ENCODE data around the gene SPIB. TPM values are rescaled to one million over a fixed set of nuclear protein-coding genes. Genes with fewer than 3 reads are reported as not detected.
A peak's percentile ranks its signal among the peaks of the same experiment; 100 is the strongest.

The SPIB gene
- total RNA-seq, 1 experiment from 2014 or later = 0.10 TPM

- no peak for DNase-seq (ENCODE audit: low spot score)
Measured at GRCh38 chr19:50419022-50419579, 363 bp downstream of the SPIB start.

GRCh38 chr19:50419580-50420035 is 870 bp downstream of the SPIB start:
- no peak for DNase-seq (ENCODE audit: low spot score)

- DNase-seq (ENCODE audit: low spot score) = no peak
Measured at GRCh38 chr19:50420127-50420526, 1.4 kb downstream of the SPIB start.

GRCh38 chr19:50420808-50421207 is 2.1 kb downstream of the SPIB start:
- DNase-seq (ENCODE audit: low spot score) = no peak

GRCh38 chr19:50422397-50423278 is 3.9 kb downstream of the SPIB start:
- DNase-seq (ENCODE audit: low spot score) = no peak

GRCh38 chr19:50423279-50424113 is 4.8 kb downstream of the SPIB start:
- DNase-seq (ENCODE audit: low spot score) = no peak

- no peak for DNase-seq (ENCODE audit: low spot score)
Measured at GRCh38 chr19:50425581-50425980, 6.8 kb downstream of the SPIB start.

GRCh38 chr19:50427318-50427925 is 8.7 kb downstream of the SPIB start:
- DNase-seq (ENCODE audit: low spot score) = no peak

- no peak for DNase-seq (ENCODE audit: low spot score)
Measured at GRCh38 chr19:50427997-50428425, 9.3 kb downstream of the SPIB start.

GRCh38 chr19:50428772-50429463 is 10.2 kb downstream of the SPIB start:
- DNase-seq (ENCODE audit: low spot score) = no peak

- DNase-seq (ENCODE audit: low spot score) = no peak
Measured at GRCh38 chr19:50430888-50431342, 12.2 kb downstream of the SPIB start.

GRCh38 chr19:50431343-50432220 is 12.8 kb downstream of the SPIB start:
- DNase-seq (ENCODE audit: low spot score) = peak; percentile 86

GRCh38 chr19:50432221-50433028 is 13.7 kb downstream of the SPIB start, which contains the start of gene MYBPC2:
TSS of gene MYBPC2 (plus strand) at chr19:50432892. CDS start at chr19:50432954, 62 bp downstream.
- DNase-seq (ENCODE audit: low spot score) = no peak

- DNase-seq (ENCODE audit: low spot score) = no peak
Measured at GRCh38 chr19:50433201-50434180, 14.8 kb downstream of the SPIB start.

GRCh38 chr19:50434525-50434924 is 15.8 kb downstream of the SPIB start:
- DNase-seq (ENCODE audit: low spot score) = no peak

- DNase-seq (ENCODE audit: low spot score) = no peak
Measured at GRCh38 chr19:50435221-50435620, 16.5 kb downstream of the SPIB start.

GRCh38 chr19:50435627-50436026 is 16.9 kb downstream of the SPIB start:
- DNase-seq (ENCODE audit: low spot score) = no peak
